ENCODE measurements around the gene SAMD9.

SAMD9 gene

GRCh38 chr7:93150200-93150835 lies 32.5 kb upstream of the SAMD9 start:
- H3K27ac ChIP-seq: no peak overlapping the region
- TF ChIP-seq CTCF (conservative IDR thresholded peaks at IDR 0.05): no peak

- no peak overlapping the region for H3K27ac ChIP-seq
- no peak for TF ChIP-seq CTCF (conservative IDR thresholded peaks at IDR 0.05)
Measured at GRCh38 chr7:93148727-93149126, 30.9 kb upstream of the SAMD9 start.

- no peak within 1 kb of the TSS for H3K27ac ChIP-seq
- TF ChIP-seq CTCF (conservative IDR thresholded peaks at IDR 0.05): no peak
Measured at GRCh38 chr7:93148144-93148543, 30.4 kb upstream of the SAMD9 start, which contains the start of gene SAMD9L. TSS of gene SAMD9L (minus strand) at chr7:93148385. CDS start at chr7:93135971, 12,414 bp downstream.

GRCh38 chr7:93147363-93147762 lies 29.6 kb upstream of the SAMD9 start:
- H3K27ac ChIP-seq: no peak overlapping the region

GRCh38 chr7:93146472-93147141 lies 28.8 kb upstream of the SAMD9 start:
- no peak overlapping the region for H3K27ac ChIP-seq
- TF ChIP-seq CTCF (conservative IDR thresholded peaks at IDR 0.05): no peak

More at GRCh38 chr7:93147363-93147762, 29.6 kb upstream of the SAMD9 start:
- TF ChIP-seq CTCF (conservative IDR thresholded peaks at IDR 0.05): no peak

GRCh38 chr7:93146036-93146435 lies 28.3 kb upstream of the SAMD9 start:
- H3K27ac ChIP-seq: no peak overlapping the region
- TF ChIP-seq CTCF (conservative IDR thresholded peaks at IDR 0.05): no peak

GRCh38 chr7:93145354-93145753 lies 27.6 kb upstream of the SAMD9 start:
- H3K27ac ChIP-seq: no peak overlapping the region
- TF ChIP-seq CTCF (conservative IDR thresholded peaks at IDR 0.05): no peak
